HG03575 (cell line): ENCODE results near the gene NOS2.
"Not testable (repeated sequence)": the region's sequence is repeated elsewhere in the genome, so short reads cannot be mapped to it uniquely, and the experiment has no call there.

ENCODE experiments used
- ATAC-seq: cut with Tn5 transposase; IDR thresholded peaks from one replicate; pipeline ENCODE4 v1.9.1; 2021; ENCODE audit not compliant: unreplicated experiment, insufficient number of reproducible peaks, low FRiP score; ENCODE audit errors: extremely low read depth

NOS2 gene

DNA sequence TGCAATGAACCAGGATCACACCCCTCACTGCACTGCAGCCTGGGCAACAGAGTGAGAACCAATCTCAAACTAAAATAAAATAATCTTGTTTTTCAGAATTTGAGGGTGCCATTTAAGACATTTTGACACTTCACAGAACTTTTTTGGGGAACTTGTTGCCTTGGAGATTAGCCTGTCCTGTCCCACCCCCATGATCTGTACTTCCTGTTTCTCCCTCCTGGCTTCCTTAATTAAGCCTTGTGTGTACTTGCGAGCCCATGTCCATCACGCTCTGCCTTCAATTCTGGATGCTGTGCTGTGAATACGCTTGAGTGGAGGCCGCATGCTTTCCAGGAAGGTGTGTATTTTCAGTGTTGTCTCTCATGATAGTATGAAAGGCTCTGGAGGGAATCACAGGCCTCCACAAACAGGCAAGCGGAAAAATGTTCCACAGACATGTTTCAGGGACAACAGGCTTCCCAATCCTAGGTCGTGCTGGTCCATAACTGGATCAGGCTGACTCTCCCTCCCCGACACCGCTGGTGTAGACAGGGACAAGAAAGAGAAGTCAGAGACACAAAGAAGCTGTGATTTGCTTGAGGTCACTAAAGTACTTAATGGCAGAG, 56.9 kb downstream of the NOS2 start:
- ATAC-seq: no peak

DNA sequence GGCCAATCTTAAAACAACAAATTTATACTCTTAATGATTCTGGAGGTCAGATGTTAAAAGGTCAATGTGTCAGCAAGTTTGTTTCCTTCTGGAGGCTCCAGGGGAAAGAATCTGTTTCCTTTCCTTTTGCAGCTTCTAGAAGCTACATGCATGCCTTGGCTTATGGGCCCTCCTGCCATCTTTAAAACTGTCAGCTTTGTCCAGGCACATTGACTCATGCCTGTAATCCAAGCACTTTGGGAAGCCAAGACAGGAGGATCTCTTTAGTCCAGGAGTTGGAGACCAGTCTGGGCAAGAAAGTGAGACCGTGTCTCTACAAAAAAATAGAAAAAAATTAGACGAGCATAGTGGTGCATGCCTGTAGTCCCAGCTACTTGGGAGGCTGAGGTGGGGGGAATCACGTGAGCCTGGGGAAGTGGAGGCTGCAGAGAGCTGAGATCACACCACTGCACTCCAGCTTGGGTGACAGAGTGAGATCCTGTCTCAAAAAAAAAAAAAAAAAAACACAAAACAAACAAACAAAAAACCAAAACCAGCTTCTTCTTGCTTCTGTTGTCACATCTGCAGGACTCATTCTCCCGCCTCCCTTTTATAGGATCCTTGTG, 58.3 kb downstream of the NOS2 start:
- ATAC-seq: no peak

DNA sequence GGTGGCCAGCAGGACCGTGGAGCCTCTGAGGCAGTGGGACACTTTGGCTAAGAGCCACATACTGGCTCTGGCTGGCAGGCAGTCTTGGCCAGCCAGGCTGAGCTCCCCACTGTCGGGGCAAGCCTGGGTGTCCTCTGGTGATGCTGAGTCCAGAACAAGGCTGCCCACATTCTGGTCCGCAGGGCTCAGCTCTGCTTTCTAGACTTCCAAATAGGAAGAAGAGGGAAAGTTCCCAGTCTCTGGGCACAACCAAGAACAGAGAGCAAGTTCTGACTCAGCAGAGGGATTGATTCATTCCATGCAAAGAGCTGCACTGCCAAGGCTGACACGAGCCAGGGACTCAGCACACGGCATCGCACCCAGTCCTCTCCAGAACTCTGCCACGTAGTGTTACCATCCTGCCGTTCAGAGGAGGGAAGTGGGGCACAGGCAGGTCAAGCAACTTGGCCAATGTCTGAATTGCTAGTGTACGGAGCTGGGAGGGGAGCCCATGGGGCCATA, 58.9 kb downstream of the NOS2 start:
- no peak for ATAC-seq

DNA sequence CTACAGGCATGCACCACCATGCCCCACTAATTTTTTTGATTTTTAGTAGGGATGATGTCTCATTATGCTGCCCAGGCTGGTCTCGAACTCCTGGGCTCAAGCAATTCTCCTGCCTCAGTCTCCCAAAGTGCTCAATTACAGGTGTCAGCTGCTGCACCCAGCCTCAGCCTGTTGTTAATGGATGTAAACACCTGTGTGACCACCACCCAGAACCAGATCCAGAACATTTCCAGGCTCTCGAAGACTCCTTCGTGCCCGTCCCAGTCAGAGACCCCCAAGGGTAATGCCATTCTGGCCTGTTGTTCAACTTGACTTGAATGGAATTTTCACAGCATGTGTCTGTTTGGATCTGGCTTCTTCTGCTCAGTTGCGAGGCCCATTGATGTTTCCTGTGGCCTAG, 59.8 kb downstream of the NOS2 start:
- not testable (repeated sequence) for ATAC-seq

DNA sequence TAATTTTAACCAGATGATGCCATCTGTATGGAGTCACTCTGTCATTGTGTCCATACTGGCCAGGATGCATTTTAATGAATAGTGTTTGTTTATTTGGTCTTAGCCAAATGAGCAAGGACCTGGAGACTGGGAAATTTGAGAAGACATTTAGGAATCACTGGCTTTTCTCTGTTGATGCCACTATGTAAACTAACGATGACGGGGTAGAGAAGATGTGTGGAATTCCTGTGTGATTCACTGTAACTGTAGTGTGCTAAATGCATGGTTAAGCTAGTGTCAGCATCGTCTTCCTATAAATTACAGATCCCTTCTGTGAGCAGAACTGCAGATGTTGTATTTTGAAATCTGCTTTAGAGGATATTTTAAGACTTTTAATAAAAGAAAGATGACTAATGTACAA, 66.6 kb downstream of the NOS2 start:
- ATAC-seq: no peak

DNA sequence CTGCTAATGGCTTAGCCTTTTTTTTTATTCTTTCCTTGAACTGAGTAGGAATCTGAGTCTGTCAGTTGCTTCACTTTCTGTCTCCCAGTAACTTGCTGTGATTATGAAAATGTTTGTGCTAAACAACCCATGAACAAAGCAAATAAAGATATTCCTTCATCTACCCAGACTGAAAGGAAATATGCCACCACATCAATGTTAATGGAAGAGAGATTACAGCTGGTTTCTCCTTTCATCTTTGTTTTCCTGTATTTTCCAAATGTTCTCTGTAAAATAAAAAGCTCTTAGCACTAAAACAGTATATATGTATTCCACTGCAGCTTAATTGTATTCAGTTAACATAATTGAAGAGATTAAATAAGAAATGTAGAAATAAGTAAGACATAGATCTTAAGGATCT, 67.6 kb downstream of the NOS2 start:
- ATAC-seq: not testable (repeated sequence)

DNA sequence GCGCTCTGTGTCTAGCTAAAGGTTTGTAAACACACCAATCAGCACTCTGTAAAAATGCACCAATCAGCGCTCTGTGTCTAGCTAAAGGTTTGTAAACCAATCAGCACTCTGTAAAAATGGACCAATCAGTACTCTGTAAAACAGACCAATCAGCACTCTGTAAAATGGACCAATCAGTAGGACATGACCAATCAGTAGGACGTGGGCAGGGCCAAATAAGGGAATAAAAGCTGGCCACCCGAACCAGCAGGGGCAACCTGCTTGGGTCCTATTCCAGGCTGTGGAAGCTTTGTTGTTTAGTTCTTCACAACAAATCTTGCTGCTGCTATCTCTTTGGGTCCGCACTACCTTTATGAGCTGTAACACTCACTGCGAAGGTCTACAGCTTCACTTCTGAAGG, 74.3 kb downstream of the NOS2 start:
- not testable (repeated sequence) for ATAC-seq

DNA sequence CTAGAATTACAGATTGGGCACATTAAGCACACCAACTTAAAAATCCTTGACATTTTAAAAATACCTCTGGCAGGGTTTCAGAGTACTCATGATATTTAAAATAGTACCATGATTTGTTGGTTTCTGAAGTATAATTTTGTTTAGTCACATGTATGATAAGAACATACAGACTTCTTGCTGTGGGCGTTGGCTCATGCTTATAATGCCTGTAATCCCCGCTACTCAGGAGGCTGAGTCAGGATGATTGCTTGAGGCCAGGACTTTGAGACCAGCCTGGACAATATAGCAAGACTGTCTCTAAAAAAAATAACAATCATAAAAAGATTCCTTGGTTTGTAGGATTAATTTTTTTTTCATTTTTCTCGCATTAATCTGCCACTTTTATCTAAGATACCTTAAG, 78.5 kb downstream of the NOS2 start:
- no peak for ATAC-seq
